Hepatocyte (in vitro differentiated cells): ENCODE measurements around the gene SHQ1.

Source experiments
- CTCF ChIP-seq: fragments of 200-600 bp; sonication (generic); IDR thresholded peaks from 2 replicates; pipeline ENCODE4 v1.5.1; 2016; ENCODE audit warnings: antibody characterized with exemption, mild to moderate bottlenecking; ENCODE audit not compliant: poor library complexity
- EZH2 ChIP-seq: fragments of 200-600 bp; sonication (generic); IDR thresholded peaks from 2 replicates; pipeline ENCODE4 v1.6.1; 2016; ENCODE audit warnings: antibody characterized with exemption, mild to moderate bottlenecking, borderline replicate concordance

DNA sequence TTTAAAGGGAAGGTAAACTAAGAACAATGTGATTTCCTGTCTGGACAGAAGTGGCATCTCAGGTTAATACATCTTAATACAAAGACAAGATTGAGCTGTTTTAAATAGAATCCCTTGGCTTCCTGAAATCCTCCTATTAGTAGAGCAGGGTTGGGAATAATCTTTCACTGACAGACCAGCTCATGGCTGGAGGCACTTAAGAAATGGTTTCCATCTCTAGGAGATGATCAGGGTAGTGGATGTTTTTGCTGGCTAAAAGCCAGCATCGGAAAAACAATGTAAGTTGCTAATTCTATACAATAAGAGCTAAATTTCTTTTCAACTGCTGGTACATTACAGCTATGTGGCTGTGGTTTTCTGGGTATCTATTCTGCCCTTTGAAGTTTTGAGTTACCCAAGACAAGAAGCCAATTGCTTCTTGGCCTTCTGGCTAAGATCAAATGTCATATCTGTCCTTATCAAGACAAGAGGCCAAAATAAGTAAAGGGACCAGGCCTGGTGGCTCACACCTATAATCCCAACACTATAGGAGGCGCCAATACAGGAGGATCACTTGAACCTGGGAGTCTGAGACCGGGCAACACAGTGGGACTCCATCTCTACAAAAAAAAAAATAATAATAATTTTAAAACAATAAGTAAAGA, 49.6 kb downstream of the SHQ1 start:
- TF ChIP-seq CTCF = no peak
- TF ChIP-seq EZH2 = no peak
